Stomach (tissue), 9 donors: Measurements from ENCODE around the gene ABCG5. TPM values are rescaled to one million over a fixed set of nuclear protein-coding genes. Genes with fewer than 3 reads are reported as not detected.

Source experiments
- DNase-seq, 2 donors: peaks; one replicate each; pipeline versions ENCODE4 v3.0.0 to v3.0.0-alpha.2; 2013 to 2019
- H3K27ac ChIP-seq, 5 donors: fragments of 200-600 bp in 4 of 5; sonication (generic) in 4 of 5; one replicate each; pipeline ENCODE4 v1.5.1; 2013 to 2019; ENCODE audit warnings: mild to moderate bottlenecking in 1 of 5, moderate library complexity in 1 of 5
- H3K27me3 ChIP-seq, 3 donors: fragments of 200-600 bp; sonication (generic); one replicate each; pipeline ENCODE4 v1.5.1; 2017 to 2019; ENCODE audit warnings: mixed run types in 1 of 3
- H3K36me3 ChIP-seq, 4 donors: fragments of 200-600 bp; sonication (generic); 1 replicate in 3 of 4; 2 replicates in 1 of 4; pipeline ENCODE4 v1.5.1; 2016 to 2019
- H3K4me1 ChIP-seq, 4 donors: fragments of 200-600 bp; sonication (generic); one replicate each; pipeline ENCODE4 v1.5.1; 2016 to 2019
- H3K4me3 ChIP-seq, 4 donors: fragments of 200-600 bp; sonication (generic) in 3 of 4; one replicate each; pipeline ENCODE4 v1.5.1; 2016 to 2019; ENCODE audit warnings: mild to moderate bottlenecking in 1 of 4
- H3K9me3 ChIP-seq, 4 donors: fragments of 200-600 bp; sonication (generic); one replicate each; pipeline ENCODE4 v1.5.1; 2016 to 2019
- CTCF ChIP-seq, 7 experiments: fragments of 450-650 bp in 4 of 7; fragments of 200-600 bp in 3 of 7; sonication (generic) in 3 of 7; IDR thresholded peaks; one replicate each; pipeline ENCODE4 v1.5.1; 2016 to 2019; ENCODE audit warnings: antibody characterized with exemption in 7 of 7, control low read depth in 2 of 7, mild to moderate bottlenecking in 1 of 7
- EP300 ChIP-seq: sonication (generic); formaldehyde crosslinking; IDR thresholded peaks from one replicate; pipeline ENCODE4 v1.6.1; 2017; ENCODE audit warnings: antibody characterized with exemption
- POLR2A ChIP-seq, 4 donors: fragments of 450-650 bp; IDR thresholded peaks; one replicate each; pipeline ENCODE4 v1.6.1; 2016; ENCODE audit warnings: antibody characterized with exemption in 4 of 4, control low read depth in 2 of 4, mild to moderate bottlenecking in 1 of 4, moderate library complexity in 1 of 4
- POLR2AphosphoS5 ChIP-seq, 3 donors: sonication (generic); formaldehyde crosslinking; IDR thresholded peaks; one replicate each; pipeline ENCODE4 v1.6.1; 2016; ENCODE audit warnings: antibody characterized with exemption in 3 of 3
- WGBS, 5 donors: extraction: QIAGEN DNeasy Blood & Tissue Kit in 3 of 5; methylation state at CpG; one replicate each; pipeline versions ENCODE4 v1.1.5 to v1.1.7; 2013 to 2018; 5-methylcytosine and 5-hydroxymethylcytosine counted together
- intact Hi-C: fragments of 100-400 bp; cut with DNase I; formaldehyde crosslinking; loops from one replicate; pipeline ENCODE4 v1.15.1; 2023; ENCODE audit warnings: low total_unique reads
- polyA plus RNA-seq, 3 donors: library from polyadenylated mRNA; stranded (reverse); fragments of 200-250 nt; gene quantifications; one replicate each; pipeline ENCODE4 v1.2.3, GENCODE V29; 2013
- total RNA-seq, 5 donors: library from RNA; depleted of rRNA; stranded (reverse); fragments of >200 nt; gene quantifications; one replicate each; pipeline versions ENCODE4 v1.1.0 to v1.2.3, GENCODE V29; 2014 to 2016
- donor health status: healthy with polysubstance abuse.
- donor health status: Bipolar disorder and iron deficiency.
- donor health status: healthy.

ABCG5 gene
- total and polyA plus RNA-seq, 8 donors = 0.92 TPM; not detected in 7

GRCh38 chr2:43848214-43848613, 9.6 kb upstream of the ABCG5 start:
- no peak for DNase-seq
- intact Hi-C loops = no loop called here
- peaks cover 0 to 19% (median 0%) of the 10 kb centered on the region in 3 donors for H3K27me3 ChIP-seq
- no peaks in the 10 kb centered on the region for H3K36me3 ChIP-seq
- no peaks in the 10 kb centered on the region for H3K4me1 ChIP-seq
- H3K27ac ChIP-seq = no peak overlapping the region
- TF ChIP-seq CTCF (IDR thresholded peaks at IDR 0.05) (no peak), POLR2AphosphoS5 (IDR thresholded peaks at IDR 0.05) (no peak), POLR2A (IDR thresholded peaks at IDR 0.05) (no peak), EP300 (no peak)
- H3K4me3 ChIP-seq = no peak overlapping the region
- 47 to 83% (median 79%) methylated on average over 1 of the region's 1 CpG for WGBS, 5 donors
- H3K9me3 ChIP-seq = no peaks in the 10 kb centered on the region

GRCh38 chr2:43846140-43846793, 7.6 kb upstream of the ABCG5 start:
- 86 to 92% (median 91%) methylated on average over 5 of the region's 5 CpGs for WGBS, 5 donors

GRCh38 chr2:43845181-43845580, 6.5 kb upstream of the ABCG5 start:
- TF ChIP-seq POLR2A (IDR thresholded peaks at IDR 0.05) (no peak), CTCF (IDR thresholded peaks at IDR 0.05) (no peak), EP300 (no peak), POLR2AphosphoS5 (IDR thresholded peaks at IDR 0.05) (no peak)
- Histone ChIP-seq H3K4me1 (no peaks in the 10 kb centered on the region), H3K27me3 (no peaks in the 10 kb centered on the region), H3K9me3 (no peaks in the 10 kb centered on the region), H3K4me3 (no peak overlapping the region), H3K27ac (no peak overlapping the region), H3K36me3 (no peaks in the 10 kb centered on the region)
- no peak for DNase-seq
- intact Hi-C loops = no loop called here
- 61 to 90% (median 82%) methylated on average over 1 of the region's 1 CpG for WGBS, 5 donors

More at GRCh38 chr2:43846140-43846793, 7.6 kb upstream of the ABCG5 start:
- TF ChIP-seq POLR2A (IDR thresholded peaks at IDR 0.05) (no peak), EP300 (no peak), POLR2AphosphoS5 (IDR thresholded peaks at IDR 0.05) (no peak), CTCF (IDR thresholded peaks at IDR 0.05) (no peak)
- H3K4me1 ChIP-seq = no peaks in the 10 kb centered on the region
- no peak overlapping the region for H3K27ac ChIP-seq
- no peak overlapping the region for H3K4me3 ChIP-seq
- H3K9me3 ChIP-seq = no peaks in the 10 kb centered on the region
- no peaks in the 10 kb centered on the region for H3K36me3 ChIP-seq
- intact Hi-C loops = no loop called here
- peaks cover 0 to 2% (median 0%) of the 10 kb centered on the region in 3 donors for H3K27me3 ChIP-seq
- no peak for DNase-seq

- no peak overlapping the region for H3K27ac ChIP-seq
- no peaks in the 10 kb centered on the region for H3K9me3 ChIP-seq
- no peaks in the 10 kb centered on the region for H3K4me1 ChIP-seq
- intact Hi-C loops = no loop called here
- H3K27me3 ChIP-seq = no peaks in the 10 kb centered on the region
- TF ChIP-seq POLR2AphosphoS5 (IDR thresholded peaks at IDR 0.05) (no peak), EP300 (no peak), CTCF (IDR thresholded peaks at IDR 0.05) (no peak), POLR2A (IDR thresholded peaks at IDR 0.05) (no peak)
- DNase-seq = no peak
- no peaks in the 10 kb centered on the region for H3K36me3 ChIP-seq
- H3K4me3 ChIP-seq = no peak overlapping the region
- WGBS, 5 donors = 70 to 80% (median 78%) methylated on average over 9 of the region's 9 CpGs
Observed at GRCh38 chr2:43842866-43843226, 4.2 kb upstream of the ABCG5 start.
